OCI-LY1 (cell line): Measurements from ENCODE around the gene CCDC68.

ENCODE experiments used
- H2AFZ ChIP-seq: fragments of 200-600 bp; sonication (generic), shearing (Covaris generic); 2 replicates; pipeline ENCODE4 v1.6.0; 2014; ENCODE audit warnings: antibody characterized with exemption, mild to moderate bottlenecking, low read length
- H3F3A ChIP-seq: fragments of 200-600 bp; sonication (generic), shearing (Covaris generic); 2 replicates; pipeline ENCODE4 v1.6.0; 2014; ENCODE audit warnings: mild to moderate bottlenecking, antibody characterized with exemption, low read length, moderate library complexity; ENCODE audit not compliant: insufficient read depth
- H3K27ac ChIP-seq: fragments of 200-600 bp; sonication (generic); 2 replicates; pipeline ENCODE4 v1.5.1; 2014; ENCODE audit warnings: low read length, mixed run types, mild to moderate bottlenecking, low read depth; ENCODE audit not compliant: poor library complexity, severe bottlenecking
- H3K27me3 ChIP-seq: fragments of 200-600 bp; sonication (generic); 2 replicates; pipeline ENCODE4 v1.6.0; 2014; ENCODE audit warnings: antibody characterized with exemption, mild to moderate bottlenecking, low read length, moderate library complexity; ENCODE audit not compliant: insufficient read depth
- H3K36me3 ChIP-seq: fragments of 200-600 bp; sonication (generic); 2 replicates; pipeline ENCODE4 v1.6.1; 2014; ENCODE audit warnings: mild to moderate bottlenecking, antibody characterized with exemption, low read length, moderate library complexity, mixed read lengths; ENCODE audit not compliant: insufficient read depth
- H3K4me1 ChIP-seq: fragments of 200-600 bp; sonication (generic); 2 replicates; pipeline ENCODE4 v1.5.1; 2014; ENCODE audit warnings: mild to moderate bottlenecking, low read length, moderate library complexity; ENCODE audit not compliant: insufficient read depth, severe bottlenecking
- H3K4me2 ChIP-seq: fragments of 200-600 bp; sonication (generic), shearing (Covaris generic); 2 replicates; pipeline ENCODE4 v1.6.1; 2014; ENCODE audit warnings: low read length
- H3K4me3 ChIP-seq: fragments of 200-600 bp; sonication (generic); 2 replicates; pipeline ENCODE4 v1.5.1; 2014; ENCODE audit warnings: low read length, low read depth, mild to moderate bottlenecking, mixed read lengths; ENCODE audit not compliant: poor library complexity, severe bottlenecking
- H3K79me2 ChIP-seq: fragments of 200-600 bp; shearing (Covaris generic); 2 replicates; pipeline ENCODE4 v1.6.1; 2016; ENCODE audit warnings: mixed run types, low read length, mixed read lengths; ENCODE audit not compliant: insufficient read depth
- H3K9ac ChIP-seq: fragments of 200-600 bp; sonication (generic), shearing (Covaris generic); 2 replicates; pipeline ENCODE4 v1.6.1; 2014; ENCODE audit warnings: mild to moderate bottlenecking, low read length, mixed read lengths
- H3K9me2 ChIP-seq: fragments of 200-600 bp; sonication (generic), shearing (Covaris generic); 2 replicates; pipeline ENCODE4 v1.6.1; 2014; ENCODE audit warnings: low read depth, mild to moderate bottlenecking, low read length, mixed read lengths
- H3K9me3 ChIP-seq: fragments of 200-600 bp; shearing (Covaris generic); 2 replicates; pipeline ENCODE4 v1.6.1; 2014; ENCODE audit warnings: low read length, mixed read lengths
- H4K20me1 ChIP-seq: fragments of 200-600 bp; sonication (generic), shearing (Covaris generic); 2 replicates; pipeline ENCODE4 v1.6.0; 2016; ENCODE audit warnings: mild to moderate bottlenecking, low read length; ENCODE audit not compliant: insufficient read depth
- CTCF ChIP-seq: fragments of 200-600 bp; sonication (generic), shearing (Covaris generic); IDR thresholded peaks from 2 replicates; pipeline ENCODE4 v1.5.1; 2017; ENCODE audit warnings: mild to moderate bottlenecking, antibody characterized with exemption, low read length, moderate library complexity, mixed read lengths
- EZH2 ChIP-seq: fragments of 200-600 bp; sonication (generic), shearing (Covaris generic); IDR thresholded peaks from 2 replicates; pipeline ENCODE4 v1.8.0; 2017; ENCODE audit warnings: borderline replicate concordance, mixed run types, mild to moderate bottlenecking, antibody characterized with exemption, low read length, moderate library complexity, mixed read lengths

The CCDC68 gene

GRCh38 chr18:54873884-54874255 is 85.4 kb downstream of the CCDC68 start:
- H3K4me3 ChIP-seq = no peak overlapping the region
- no peaks in the 10 kb centered on the region for H3K9me3 ChIP-seq
- H3K27me3 ChIP-seq = no peaks in the 10 kb centered on the region
- H3K79me2 ChIP-seq = no peaks in the 10 kb centered on the region
- no peaks in the 10 kb centered on the region for H3K4me1 ChIP-seq
- H3K9ac ChIP-seq = no peak overlapping the region
- H3K9me2 ChIP-seq = no peaks in the 10 kb centered on the region
- no peak for TF ChIP-seq EZH2
- TF ChIP-seq CTCF = no peak
- H3K36me3 ChIP-seq = no peaks in the 10 kb centered on the region
- no peak overlapping the region for H3K4me2 ChIP-seq
- H3F3A ChIP-seq = no peaks in the 10 kb centered on the region
- no peak overlapping the region for H3K27ac ChIP-seq
- H4K20me1 ChIP-seq = no peaks in the 10 kb centered on the region
- H2AFZ ChIP-seq = no peak overlapping the region

GRCh38 chr18:54872681-54873080 is 86.6 kb downstream of the CCDC68 start:
- Histone ChIP-seq H3K4me1 (no peaks in the 10 kb centered on the region), H3F3A (no peaks in the 10 kb centered on the region), H4K20me1 (no peaks in the 10 kb centered on the region), H3K9ac (no peak overlapping the region), H3K36me3 (no peaks in the 10 kb centered on the region), H3K79me2 (no peaks in the 10 kb centered on the region), H2AFZ (no peak overlapping the region), H3K9me2 (no peaks in the 10 kb centered on the region), H3K9me3 (no peaks in the 10 kb centered on the region), H3K4me3 (no peak overlapping the region), H3K27ac (no peak overlapping the region), H3K4me2 (no peak overlapping the region), H3K27me3 (no peaks in the 10 kb centered on the region)
- TF ChIP-seq CTCF (no peak), EZH2 (no peak)

- Histone ChIP-seq H3K27me3 (no peaks in the 10 kb centered on the region), H2AFZ (no peak overlapping the region), H3K9me2 (no peaks in the 10 kb centered on the region), H3K9ac (no peak overlapping the region), H3K9me3 (no peaks in the 10 kb centered on the region), H3K4me2 (no peak overlapping the region), H3K36me3 (no peaks in the 10 kb centered on the region), H3K4me3 (no peak overlapping the region), H3K27ac (no peak overlapping the region), H3K4me1 (no peaks in the 10 kb centered on the region), H4K20me1 (no peaks in the 10 kb centered on the region), H3F3A (no peaks in the 10 kb centered on the region), H3K79me2 (no peaks in the 10 kb centered on the region)
- TF ChIP-seq CTCF = no peak
- no peak for TF ChIP-seq EZH2
Measured at GRCh38 chr18:54871231-54871630, 88.0 kb downstream of the CCDC68 start.
